ENCODE data around the gene RLN1.
"Not testable (repeated sequence)": the region's sequence is repeated elsewhere in the genome, so short reads cannot be mapped to it uniquely, and the experiment has no call there.

DNA sequence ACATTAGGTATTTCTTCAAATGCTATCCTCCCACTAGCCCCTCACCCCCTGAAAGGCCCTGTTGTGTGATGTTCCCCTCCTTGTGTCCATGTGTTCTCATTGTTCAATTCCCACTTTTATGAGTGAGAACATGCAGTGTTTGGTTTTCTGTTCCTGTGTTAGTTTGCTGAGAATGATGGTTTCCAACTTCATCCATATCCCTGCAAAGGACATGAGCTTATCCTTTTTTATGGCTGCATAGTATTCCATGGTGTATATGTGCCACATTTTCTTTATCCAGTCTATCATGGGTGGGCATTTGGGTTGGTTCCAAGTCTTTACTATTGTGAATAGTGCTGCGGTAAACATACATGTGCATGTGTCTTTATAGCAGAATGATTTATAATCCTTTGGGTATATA, 23.3 kb downstream of the RLN1 start:
- TF ChIP-seq, protein P1, sequence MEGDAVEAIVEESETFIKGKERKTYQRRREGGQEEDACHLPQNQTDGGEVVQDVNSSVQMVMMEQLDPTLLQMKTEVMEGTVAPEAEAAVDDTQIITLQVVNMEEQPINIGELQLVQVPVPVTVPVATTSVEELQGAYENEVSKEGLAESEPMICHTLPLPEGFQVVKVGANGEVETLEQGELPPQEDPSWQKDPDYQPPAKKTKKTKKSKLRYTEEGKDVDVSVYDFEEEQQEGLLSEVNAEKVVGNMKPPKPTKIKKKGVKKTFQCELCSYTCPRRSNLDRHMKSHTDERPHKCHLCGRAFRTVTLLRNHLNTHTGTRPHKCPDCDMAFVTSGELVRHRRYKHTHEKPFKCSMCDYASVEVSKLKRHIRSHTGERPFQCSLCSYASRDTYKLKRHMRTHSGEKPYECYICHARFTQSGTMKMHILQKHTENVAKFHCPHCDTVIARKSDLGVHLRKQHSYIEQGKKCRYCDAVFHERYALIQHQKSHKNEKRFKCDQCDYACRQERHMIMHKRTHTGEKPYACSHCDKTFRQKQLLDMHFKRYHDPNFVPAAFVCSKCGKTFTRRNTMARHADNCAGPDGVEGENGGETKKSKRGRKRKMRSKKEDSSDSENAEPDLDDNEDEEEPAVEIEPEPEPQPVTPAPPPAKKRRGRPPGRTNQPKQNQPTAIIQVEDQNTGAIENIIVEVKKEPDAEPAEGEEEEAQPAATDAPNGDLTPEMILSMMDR (IDR thresholded peaks at IDR 0.05) = not testable (repeated sequence)
- TF ChIP-seq POLR2A (IDR thresholded peaks at IDR 0.05) = not testable (repeated sequence)
